Thyroid gland (tissue), 4 donors: ENCODE data around the gene H2BW2. TPM values are rescaled to one million over a fixed set of nuclear protein-coding genes. Genes with fewer than 3 reads are reported as not detected.
"Not testable (repeated sequence)": the region's sequence is repeated elsewhere in the genome, so short reads cannot be mapped to it uniquely, and the experiment has no call there.

ENCODE experiments used
- DNase-seq, 2 donors: peaks; one replicate each; pipeline ENCODE4 v3.0.0-alpha.2; 2019
- H3K27ac ChIP-seq, 3 donors: fragments of 200-600 bp; sonication (generic); 1 replicate in 2 of 3; 2 replicates in 1 of 3; pipeline ENCODE4 v1.5.1; 2016 to 2019; ENCODE audit warnings: mild to moderate bottlenecking in 1 of 3, moderate library complexity in 1 of 3
- H3K27me3 ChIP-seq: fragments of 200-600 bp; sonication (generic); one replicate; pipeline ENCODE4 v1.5.1; 2019
- H3K36me3 ChIP-seq, 2 donors: fragments of 200-600 bp; sonication (generic); one replicate each; pipeline ENCODE4 v1.5.1; 2016 to 2019
- H3K4me1 ChIP-seq, 2 donors: fragments of 200-600 bp; sonication (generic); one replicate each; pipeline ENCODE4 v1.5.1; 2017 to 2019
- H3K4me3 ChIP-seq, 3 donors: fragments of 200-600 bp; sonication (generic); replicated peaks in 1 of 3; 1 replicate in 2 of 3; 2 replicates in 1 of 3; pipeline ENCODE4 v1.5.1; 2016; ENCODE audit warnings: mild to moderate bottlenecking in 1 of 3
- H3K9me3 ChIP-seq: fragments of 200-600 bp; sonication (generic); one replicate; pipeline ENCODE4 v1.5.1; 2017
- CTCF ChIP-seq, 6 experiments: fragments of 200-600 bp in 3 of 6; fragments of 450-650 bp in 3 of 6; sonication (generic) in 3 of 6; IDR thresholded peaks; one replicate each; pipeline ENCODE4 v1.5.1; 2016 to 2019; ENCODE audit warnings: antibody characterized with exemption in 6 of 6, mild to moderate bottlenecking in 2 of 6, inconsistent platforms in 1 of 6, moderate library complexity in 1 of 6
- POLR2A ChIP-seq, 2 donors: fragments of 450-650 bp; IDR thresholded peaks; one replicate each; pipeline ENCODE4 v1.6.1; 2017; ENCODE audit warnings: antibody characterized with exemption in 2 of 2, mild to moderate bottlenecking in 2 of 2, moderate library complexity in 1 of 2
- WGBS, 2 donors: methylation state at CpG; one replicate each; pipeline ENCODE4 v1.1.5; 2017; 5-methylcytosine and 5-hydroxymethylcytosine counted together
- intact Hi-C: fragments of 100-400 bp; cut with DNase I; formaldehyde crosslinking; loops from one replicate; pipeline ENCODE4 v1.15.1; 2023
- total RNA-seq, 4 donors: library from RNA; depleted of rRNA; stranded (reverse); fragments of >200 nt; gene quantifications; one replicate each; pipeline ENCODE4 v1.2.3, GENCODE V29; 2016

H2BW2 gene
- total RNA-seq, 4 donors from 2014 or later, result not detected

GRCh38 chrX:104018126-104018525 is 21.6 kb upstream of the H2BW2 start:
- no peak overlapping the region for H3K27ac ChIP-seq
- WGBS, 2 donors, result 88% methylated on average over 11 of the region's 11 CpGs
- DNase-seq, result no peak
- TF ChIP-seq POLR2A (IDR thresholded peaks at IDR 0.05), result no peak
- no peak for TF ChIP-seq CTCF (IDR thresholded peaks at IDR 0.05)
- H3K36me3 ChIP-seq, result no peaks in the 10 kb centered on the region
- H3K4me3 ChIP-seq, result no peak overlapping the region
- H3K4me1 ChIP-seq, result no peaks in the 10 kb centered on the region
- H3K9me3 ChIP-seq, result no peaks in the 10 kb centered on the region
- no peaks in the 10 kb centered on the region for H3K27me3 ChIP-seq
- intact Hi-C loops, result no loop called here

GRCh38 chrX:104041003-104041402 is 1.2 kb downstream of the H2BW2 start:
- H3K4me3 ChIP-seq, result no peak overlapping the region
- H3K4me1 ChIP-seq, result no peaks in the 10 kb centered on the region
- WGBS, 2 donors, result 90 to 92% methylated on average over 4 of the region's 4 CpGs
- intact Hi-C loops, result no loop called here
- no peak for DNase-seq
- no peaks in the 10 kb centered on the region for H3K9me3 ChIP-seq
- H3K36me3 ChIP-seq, result no peaks in the 10 kb centered on the region
- no peaks in the 10 kb centered on the region for H3K27me3 ChIP-seq
- no peak overlapping the region for H3K27ac ChIP-seq
- TF ChIP-seq POLR2A (IDR thresholded peaks at IDR 0.05) (no peak), CTCF (IDR thresholded peaks at IDR 0.05) (no peak)

- no peak overlapping the region for H3K4me3 ChIP-seq
- TF ChIP-seq POLR2A (IDR thresholded peaks at IDR 0.05) (no peak), CTCF (IDR thresholded peaks at IDR 0.05) (no peak)
- no peaks in the 10 kb centered on the region for H3K4me1 ChIP-seq
- no peaks in the 10 kb centered on the region for H3K27me3 ChIP-seq
- H3K36me3 ChIP-seq, result no peaks in the 10 kb centered on the region
- no peak overlapping the region for H3K27ac ChIP-seq
- no peak for DNase-seq
- intact Hi-C loops, result no loop called here
- no peaks in the 10 kb centered on the region for H3K9me3 ChIP-seq
- WGBS, 2 donors, result 71 to 88% methylated on average over 5 of the region's 5 CpGs
Observed at GRCh38 chrX:104045642-104046041, 5.9 kb downstream of the H2BW2 start.

- 92 to 93% methylated on average over 13 of the region's 13 CpGs for WGBS, 2 donors
- H3K27ac ChIP-seq, result no peak overlapping the region
- H3K36me3 ChIP-seq, result no peaks in the 10 kb centered on the region
- TF ChIP-seq CTCF (IDR thresholded peaks at IDR 0.05), result no peak
- no peak for TF ChIP-seq POLR2A (IDR thresholded peaks at IDR 0.05)
- H3K4me1 ChIP-seq, result no peaks in the 10 kb centered on the region
- no peak for DNase-seq
- no peaks in the 10 kb centered on the region for H3K9me3 ChIP-seq
- no peaks in the 10 kb centered on the region for H3K27me3 ChIP-seq
- intact Hi-C loops, result no loop called here
- no peak overlapping the region for H3K4me3 ChIP-seq
Observed at GRCh38 chrX:104047171-104047570, 7.4 kb downstream of the H2BW2 start.

GRCh38 chrX:104054956-104055355 is 15.2 kb downstream of the H2BW2 start:
- H3K4me3 ChIP-seq, H3K27ac ChIP-seq, DNase-seq, H3K36me3 ChIP-seq, H3K27me3 ChIP-seq, intact Hi-C loops, H3K9me3 ChIP-seq, H3K4me1 ChIP-seq: not testable (repeated sequence)
- WGBS, 2 donors, result no CpG with 5 or more reads among the region's 13 CpGs

- H3K27me3 ChIP-seq, H3K4me3 ChIP-seq, intact Hi-C loops, H3K36me3 ChIP-seq, H3K9me3 ChIP-seq, H3K27ac ChIP-seq, H3K4me1 ChIP-seq, DNase-seq: not testable (repeated sequence)
- no CpG with 5 or more reads among the region's 18 CpGs for WGBS, 2 donors
Observed at GRCh38 chrX:104062636-104063035, 22.9 kb downstream of the H2BW2 start.

- H3K27me3 ChIP-seq, intact Hi-C loops, H3K9me3 ChIP-seq, DNase-seq, H3K4me1 ChIP-seq, H3K36me3 ChIP-seq, H3K4me3 ChIP-seq, H3K27ac ChIP-seq: not testable (repeated sequence)
- no CpG with 5 or more reads among the region's 46 CpGs for WGBS, 2 donors
Observed at GRCh38 chrX:104075778-104076445, 36.2 kb downstream of the H2BW2 start, which contains the start of gene TMSB15C. TSS of gene TMSB15C (minus strand) at chrX:104076236.

GRCh38 chrX:104077854-104078253 is 38.1 kb downstream of the H2BW2 start:
- DNase-seq, intact Hi-C loops, H3K27ac ChIP-seq, H3K27me3 ChIP-seq, H3K4me1 ChIP-seq, H3K4me3 ChIP-seq, H3K36me3 ChIP-seq, H3K9me3 ChIP-seq: not testable (repeated sequence)
- no CpG with 5 or more reads among the region's 6 CpGs for WGBS, 2 donors
